ENCODE data around the gene ABCA1. TPM values are rescaled to one million over a fixed set of nuclear protein-coding genes. Genes with fewer than 3 reads are reported as not detected.

ABCA1 gene
- total and polyA plus RNA-seq, 10 of the 15 experiments (the other 5 are each of a cell fraction or from before 2014, with no cell fraction given): 0.01 to 0.56 (median 0.16) TPM

DNA sequence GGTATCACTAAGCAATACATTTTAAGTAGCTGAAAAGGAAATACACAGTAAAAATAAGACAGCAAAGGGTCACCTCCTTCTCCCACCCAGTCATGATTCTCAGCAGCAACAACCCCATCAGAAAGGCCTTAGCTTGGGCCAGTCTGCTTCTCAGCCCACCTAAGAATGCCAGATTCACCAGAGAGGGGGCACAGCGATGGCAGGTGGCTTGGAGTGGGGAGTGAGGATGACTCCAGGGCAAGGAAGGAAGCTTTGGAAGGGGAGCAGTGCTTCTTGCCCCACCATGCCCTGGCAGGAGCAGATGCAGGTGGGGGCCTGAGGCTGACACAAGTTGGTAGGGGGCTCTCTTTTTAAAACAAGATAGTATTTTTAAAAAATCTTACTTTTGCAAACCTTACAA is 51.4 kb downstream of the ABCA1 start (continued):
- no peak for TF ChIP-seq KAT2A (conservative IDR thresholded peaks at IDR 0.05; ENCODE audit: control insufficient read depth, low read depth, low read length)
- TF ChIP-seq CBFB (IDR thresholded peaks at IDR 0.05; ENCODE audit: low read depth): no peak
- TF ChIP-seq WRNIP1 (IDR thresholded peaks at IDR 0.05; ENCODE audit: borderline replicate concordance, low read depth, low read length): no peak
- TF ChIP-seq DPF2 (IDR thresholded peaks at IDR 0.05): no peak
- no peak for TF ChIP-seq LARP7 (IDR thresholded peaks at IDR 0.05)

GRCh38 chr9:104875897-104876296 is 52.1 kb downstream of the ABCA1 start:
- H3K36me3 ChIP-seq (ENCODE audit: control insufficient read depth in 2 of 2, insufficient read depth in 2 of 2, low read length in 1 of 2): no peaks in the 10 kb centered on the region
- H3K4me2 ChIP-seq (ENCODE audit: control insufficient read depth, insufficient read depth): no peak overlapping the region
- POLR2A ChIA-PET: no interaction called here
- intact Hi-C loops (cut with micrococcal nuclease; ENCODE audit: unreplicated experiment) (no loop called here), in situ Hi-C loops (cut with MboI) (no loop called here)
- no peak for DNase-seq (ENCODE audit: low read depth, low spot score)
- RAD21 ChIA-PET (ENCODE audit: unreplicated experiment): no interaction called here
- no peak for ATAC-seq
- no peaks in the 10 kb centered on the region for H3K4me1 ChIP-seq (ENCODE audit: control insufficient read depth, insufficient read depth, low read length)
- no peaks in the 10 kb centered on the region for H3K9me3 ChIP-seq (replicated peaks; ENCODE audit: control insufficient read depth, insufficient read depth, low read length)
- SMC1A ChIA-PET (ENCODE audit: uncharacterized antibody, unreplicated experiment): interaction anchor here (0.5 to 2.4 kb wide), 2 partner anchors 13 to 256 kb away, joined by 3 to 8 read pairs; no protein-coding TSS in a partner anchor
- no TSS peak for BruUV-seq (replicated peaks)
- 32% methylated on average over 4 of the region's 4 CpGs for WGBS (ENCODE audit: insufficient coverage, insufficient replicate concordance, low lambda C conversion rate, missing lambda C conversion rate)
- no peaks in the 10 kb centered on the region for H3K79me2 ChIP-seq (ENCODE audit: control insufficient read depth, insufficient read depth, low read length)
- no peak overlapping the region for H3K27ac ChIP-seq (ENCODE audit: control insufficient read depth, insufficient read depth)
- H3K4me3 ChIP-seq: no peak overlapping the region
- H2AFZ ChIP-seq (ENCODE audit: control insufficient read depth, low read depth, low read length): no peak overlapping the region
- no peak for FAIRE-seq
- CTCF ChIA-PET: interaction anchor here (0.8 to 1.2 kb wide), 2 partner anchors 10 to 13 kb away, joined by 3 to 4 read pairs; no protein-coding TSS in a partner anchor
- H3K9ac ChIP-seq (ENCODE audit: control insufficient read depth, insufficient read depth, low read length): no peak overlapping the region
- H4K20me1 ChIP-seq (ENCODE audit: control insufficient read depth, insufficient read depth): no peaks in the 10 kb centered on the region
- H3K27me3 ChIP-seq (replicated peaks in 1 of 2; ENCODE audit: control insufficient read depth in 2 of 2, insufficient read depth in 2 of 2, low read length in 1 of 2): no peaks in the 10 kb centered on the region
- no peak for TF ChIP-seq GABPA (IDR thresholded peaks at IDR 0.05; ENCODE audit: low read depth)
- TF ChIP-seq TCF3 (IDR thresholded peaks at IDR 0.05; ENCODE audit: borderline replicate concordance, insufficient read depth, low read depth, low read length): no peak
- no peak for TF ChIP-seq DPF2 (IDR thresholded peaks at IDR 0.05)
- no peak for TF ChIP-seq SMARCA5 (IDR thresholded peaks at IDR 0.05)
- TF ChIP-seq BHLHE40 (IDR thresholded peaks at IDR 0.05; ENCODE audit: borderline replicate concordance in 1 of 2, low read depth in 2 of 2, low read length in 1 of 2): no peak
- no peak for TF ChIP-seq MTA3 (IDR thresholded peaks at IDR 0.05; ENCODE audit: borderline replicate concordance, low read length)
- no peak for TF ChIP-seq RELA (IDR thresholded peaks at IDR 0.05; ENCODE audit: borderline replicate concordance, partially characterized antibody)
- TF ChIP-seq IRF3 (IDR thresholded peaks at IDR 0.05): no peak
- no peak for TF ChIP-seq MEF2B (IDR thresholded peaks at IDR 0.05; ENCODE audit: partially characterized antibody, poor library complexity, severe bottlenecking)
- TF ChIP-seq, protein P1, sequence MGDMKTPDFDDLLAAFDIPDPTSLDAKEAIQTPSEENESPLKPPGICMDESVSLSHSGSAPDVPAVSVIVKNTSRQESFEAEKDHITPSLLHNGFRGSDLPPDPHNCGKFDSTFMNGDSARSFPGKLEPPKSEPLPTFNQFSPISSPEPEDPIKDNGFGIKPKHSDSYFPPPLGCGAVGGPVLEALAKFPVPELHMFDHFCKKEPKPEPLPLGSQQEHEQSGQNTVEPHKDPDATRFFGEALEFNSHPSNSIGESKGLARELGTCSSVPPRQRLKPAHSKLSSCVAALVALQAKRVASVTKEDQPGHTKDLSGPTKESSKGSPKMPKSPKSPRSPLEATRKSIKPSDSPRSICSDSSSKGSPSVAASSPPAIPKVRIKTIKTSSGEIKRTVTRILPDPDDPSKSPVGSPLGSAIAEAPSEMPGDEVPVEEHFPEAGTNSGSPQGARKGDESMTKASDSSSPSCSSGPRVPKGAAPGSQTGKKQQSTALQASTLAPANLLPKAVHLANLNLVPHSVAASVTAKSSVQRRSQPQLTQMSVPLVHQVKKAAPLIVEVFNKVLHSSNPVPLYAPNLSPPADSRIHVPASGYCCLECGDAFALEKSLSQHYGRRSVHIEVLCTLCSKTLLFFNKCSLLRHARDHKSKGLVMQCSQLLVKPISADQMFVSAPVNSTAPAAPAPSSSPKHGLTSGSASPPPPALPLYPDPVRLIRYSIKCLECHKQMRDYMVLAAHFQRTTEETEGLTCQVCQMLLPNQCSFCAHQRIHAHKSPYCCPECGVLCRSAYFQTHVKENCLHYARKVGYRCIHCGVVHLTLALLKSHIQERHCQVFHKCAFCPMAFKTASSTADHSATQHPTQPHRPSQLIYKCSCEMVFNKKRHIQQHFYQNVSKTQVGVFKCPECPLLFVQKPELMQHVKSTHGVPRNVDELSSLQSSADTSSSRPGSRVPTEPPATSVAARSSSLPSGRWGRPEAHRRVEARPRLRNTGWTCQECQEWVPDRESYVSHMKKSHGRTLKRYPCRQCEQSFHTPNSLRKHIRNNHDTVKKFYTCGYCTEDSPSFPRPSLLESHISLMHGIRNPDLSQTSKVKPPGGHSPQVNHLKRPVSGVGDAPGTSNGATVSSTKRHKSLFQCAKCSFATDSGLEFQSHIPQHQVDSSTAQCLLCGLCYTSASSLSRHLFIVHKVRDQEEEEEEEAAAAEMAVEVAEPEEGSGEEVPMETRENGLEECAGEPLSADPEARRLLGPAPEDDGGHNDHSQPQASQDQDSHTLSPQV (IDR thresholded peaks at IDR 0.05): no peak
- TF ChIP-seq TCF7 (IDR thresholded peaks at IDR 0.05; ENCODE audit: borderline replicate concordance): no peak
- TF ChIP-seq, protein P2, sequence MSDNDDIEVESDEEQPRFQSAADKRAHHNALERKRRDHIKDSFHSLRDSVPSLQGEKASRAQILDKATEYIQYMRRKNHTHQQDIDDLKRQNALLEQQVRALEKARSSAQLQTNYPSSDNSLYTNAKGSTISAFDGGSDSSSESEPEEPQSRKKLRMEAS (IDR thresholded peaks at IDR 0.05; ENCODE audit: low read depth, low read length): no peak
- TF ChIP-seq E2F4 (IDR thresholded peaks at IDR 0.05; ENCODE audit: low read depth, low read length): no peak
